HG02885 (cell line): ENCODE results near the gene KIAA1328.
"Not testable (repeated sequence)": the region's sequence is repeated elsewhere in the genome, so short reads cannot be mapped to it uniquely, and the experiment has no call there.

Source experiments
- ATAC-seq: cut with Tn5 transposase; IDR thresholded peaks from one replicate; pipeline ENCODE4 v1.9.1; 2021; ENCODE audit warnings: mild to moderate bottlenecking; ENCODE audit not compliant: unreplicated experiment, poor library complexity

The KIAA1328 gene

DNA sequence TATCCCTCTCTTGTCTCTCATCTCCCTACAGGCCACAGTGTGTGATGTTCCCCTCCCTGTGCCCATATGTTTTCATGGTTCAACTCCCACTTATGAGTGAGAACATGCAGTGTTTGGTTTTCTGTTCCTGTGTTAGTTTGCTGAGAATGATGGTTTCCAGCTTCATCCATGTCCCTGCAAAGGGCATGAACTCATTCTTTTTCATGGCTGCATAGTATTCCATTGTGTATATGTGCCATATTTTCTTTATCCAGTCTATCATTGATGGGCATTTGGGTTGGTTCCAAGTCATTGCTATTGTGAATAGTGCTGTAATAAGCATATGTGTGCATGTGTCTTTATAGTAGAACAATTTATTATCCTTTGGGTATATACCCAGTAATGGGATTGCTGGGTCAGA lies 44.9 kb downstream of the KIAA1328 start:
- ATAC-seq: not testable (repeated sequence)

DNA sequence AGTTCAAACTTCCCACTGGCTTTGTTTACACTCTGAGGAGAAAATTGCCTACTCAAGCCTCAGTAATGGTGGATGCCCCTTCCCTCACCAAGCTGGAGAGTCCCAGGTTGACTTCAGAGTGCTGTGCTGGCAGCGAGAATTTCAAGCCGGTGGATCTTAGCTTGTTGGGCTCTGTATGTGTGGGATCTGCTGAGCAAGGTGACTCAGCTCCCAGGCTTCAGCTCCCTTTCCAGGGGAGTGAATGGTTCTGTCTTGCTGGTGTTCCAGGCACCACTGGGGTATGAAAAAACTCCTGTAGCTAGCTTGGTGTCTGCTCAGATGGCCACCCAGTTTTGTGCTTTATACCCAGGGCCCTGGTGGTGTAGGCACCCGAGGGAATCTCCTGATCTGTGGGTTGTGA lies 50.9 kb downstream of the KIAA1328 start:
- not testable (repeated sequence) for ATAC-seq

DNA sequence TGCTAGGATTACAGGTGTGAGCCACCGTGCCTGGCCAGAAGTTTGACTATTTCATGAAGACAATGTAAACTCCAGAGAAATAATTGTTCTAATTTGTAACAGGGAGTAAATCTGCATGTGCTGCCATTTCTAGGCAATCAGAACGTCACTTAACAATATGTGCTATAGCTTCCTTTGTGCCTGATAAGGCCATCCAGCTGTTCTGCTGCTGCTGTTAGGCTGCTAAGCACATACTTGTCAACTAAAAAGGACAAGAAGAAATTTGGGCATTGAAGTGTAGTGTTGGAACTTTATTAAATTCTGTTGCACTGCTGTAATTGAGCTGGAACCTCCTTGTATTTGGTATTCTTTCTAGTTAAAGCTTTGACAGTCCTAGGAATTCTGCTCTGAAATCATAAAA lies 57.1 kb downstream of the KIAA1328 start:
- no peak for ATAC-seq

DNA sequence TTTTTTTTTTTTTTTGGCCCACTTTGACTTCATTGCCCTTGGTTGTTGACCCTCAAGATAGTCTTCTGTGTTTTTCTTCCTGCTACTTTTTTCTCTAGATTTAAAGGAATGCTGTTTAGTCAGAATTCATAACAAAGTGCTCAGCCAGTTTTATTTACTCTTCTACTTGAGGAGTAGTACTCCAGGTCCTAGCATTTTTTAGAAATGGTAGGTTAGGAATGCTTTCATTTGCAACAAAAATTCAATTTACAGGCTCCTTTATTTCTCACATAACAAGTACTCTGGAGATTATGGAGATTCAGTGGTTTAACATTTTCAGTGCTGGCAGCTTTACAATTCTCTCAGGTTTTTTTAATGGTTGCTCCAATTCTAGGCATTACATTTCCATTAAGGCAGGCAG lies 58.2 kb downstream of the KIAA1328 start:
- ATAC-seq: no peak

DNA sequence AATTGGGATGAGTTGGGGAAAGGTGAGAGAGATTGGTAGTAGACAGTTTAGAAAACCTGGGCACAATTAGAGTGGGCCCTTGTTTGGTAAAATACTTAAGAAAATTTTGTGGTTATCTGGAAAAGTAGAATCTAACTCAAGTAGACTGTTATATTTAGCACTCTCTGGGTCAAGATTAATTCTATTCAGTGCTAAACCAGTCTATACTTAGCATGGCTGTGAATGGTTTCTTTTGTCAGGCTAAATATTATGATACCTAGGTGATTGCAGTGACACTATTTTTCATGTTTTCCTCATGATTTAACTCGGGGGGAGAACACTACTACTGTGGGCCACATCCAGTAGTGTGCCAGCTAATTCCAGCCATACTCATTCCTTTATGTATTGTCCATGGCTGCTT lies 58.9 kb downstream of the KIAA1328 start:
- no peak for ATAC-seq

DNA sequence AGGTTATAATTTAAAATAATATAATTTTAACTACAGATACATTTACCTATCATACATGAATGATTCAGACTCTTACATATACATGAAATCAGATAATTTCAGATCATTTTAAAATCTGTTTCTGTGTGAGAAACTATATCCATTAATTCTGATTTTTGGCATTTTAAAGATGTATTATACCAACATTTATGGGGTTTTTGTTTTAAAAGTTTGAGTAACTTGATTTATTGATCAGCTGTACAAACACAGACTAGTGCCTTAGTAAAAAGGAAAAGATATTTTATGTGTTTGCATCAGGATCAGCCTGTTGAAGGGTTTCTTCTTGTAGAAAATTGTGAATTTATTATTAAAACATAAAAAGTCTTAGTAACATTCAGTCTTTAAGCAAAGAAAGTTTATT lies 59.9 kb downstream of the KIAA1328 start:
- no peak for ATAC-seq

DNA sequence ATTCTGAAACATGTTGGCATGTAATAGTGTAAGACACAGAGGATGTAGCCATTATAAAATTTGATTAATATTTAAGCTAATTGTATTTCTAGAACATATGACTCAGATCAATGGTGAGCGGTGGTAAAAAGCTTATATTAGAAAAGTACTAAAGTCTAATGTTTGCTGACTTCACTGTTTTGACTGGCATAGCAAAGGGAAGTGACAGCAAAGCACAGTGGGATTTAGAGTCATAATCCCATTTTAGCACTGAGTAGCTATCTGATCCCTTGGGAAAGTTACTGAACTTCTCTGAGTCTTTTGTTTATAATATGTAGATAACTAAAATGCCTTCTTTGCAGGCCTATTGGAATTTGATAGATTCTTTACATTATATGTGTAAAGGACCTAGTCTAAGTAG lies 60.4 kb downstream of the KIAA1328 start:
- ATAC-seq: no peak

DNA sequence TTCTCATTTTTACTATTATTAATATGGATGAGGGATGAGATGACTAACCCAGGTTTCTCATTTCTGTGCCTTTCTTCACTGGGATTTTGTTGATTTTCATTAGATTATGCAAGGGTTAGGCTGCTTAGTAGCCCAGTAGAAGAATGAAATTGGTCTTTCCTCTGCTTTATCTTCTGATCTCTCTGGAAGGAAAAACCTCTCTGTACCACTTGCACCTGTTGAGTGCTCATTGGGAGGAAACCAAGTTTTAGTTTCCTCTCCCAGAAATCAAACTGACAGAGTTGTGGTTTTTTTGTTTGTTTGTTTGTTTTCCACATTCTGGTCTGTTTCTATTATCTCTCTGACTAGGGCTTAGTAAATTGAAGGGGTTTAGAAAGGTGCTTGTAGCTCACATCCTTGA lies 60.8 kb downstream of the KIAA1328 start:
- no peak for ATAC-seq

DNA sequence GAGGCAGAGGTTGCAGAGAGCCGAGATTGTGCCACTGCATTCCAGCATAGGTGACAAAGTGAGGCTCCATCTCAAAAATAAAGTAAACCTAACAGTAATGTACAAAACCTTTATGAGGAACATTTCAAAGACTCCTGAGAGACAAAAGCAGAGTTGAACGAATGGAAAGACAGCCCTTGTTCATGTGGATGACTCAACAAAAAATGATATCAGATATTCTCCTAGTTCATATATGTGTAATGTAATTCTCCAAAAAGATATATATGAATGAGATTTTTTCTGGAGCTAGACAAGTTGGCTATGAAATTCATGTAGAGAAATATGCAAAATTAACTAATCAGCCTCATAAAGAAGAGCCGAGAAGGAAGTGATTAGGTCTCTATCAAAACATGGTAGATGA lies 61.7 kb downstream of the KIAA1328 start:
- no peak for ATAC-seq

DNA sequence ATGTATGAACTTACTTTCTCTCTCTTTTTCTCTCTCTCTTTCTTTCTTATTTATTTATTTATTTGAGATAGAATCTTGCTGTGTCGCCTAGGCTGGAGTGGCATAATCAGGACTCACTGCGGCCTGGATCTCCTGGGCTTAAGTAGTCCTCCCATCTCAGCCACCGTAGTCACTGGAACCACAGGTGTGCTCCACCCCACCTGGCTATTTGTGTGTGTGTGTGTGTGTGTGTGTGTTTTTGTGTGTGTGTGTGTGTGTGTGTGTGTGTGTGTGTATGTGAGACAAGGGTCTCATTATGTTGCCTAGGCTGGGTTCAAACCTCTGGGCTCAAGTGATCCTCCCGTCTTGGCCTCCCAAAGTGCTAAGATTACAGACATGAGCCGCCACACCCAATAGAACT lies 64.3 kb downstream of the KIAA1328 start:
- ATAC-seq: no peak

DNA sequence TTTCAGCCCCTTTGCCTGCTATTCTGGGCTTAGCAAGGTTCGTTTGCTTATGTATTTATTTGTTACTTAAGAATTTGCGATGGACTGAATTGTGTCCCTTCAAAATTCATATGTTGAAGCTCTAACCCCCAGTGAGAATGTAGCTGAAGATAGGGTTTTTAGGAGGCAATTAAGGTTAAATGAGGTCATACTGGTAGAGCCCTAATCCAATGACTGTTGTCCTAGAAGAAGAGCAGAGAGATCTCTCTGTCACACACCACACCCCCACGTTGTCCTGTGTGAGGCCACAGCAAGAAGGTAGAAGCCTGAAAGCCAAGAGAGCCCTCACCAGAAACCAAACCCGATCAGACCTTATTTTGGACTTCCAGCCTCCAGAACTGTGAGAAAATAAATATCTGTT lies 66.7 kb downstream of the KIAA1328 start:
- ATAC-seq: no peak

DNA sequence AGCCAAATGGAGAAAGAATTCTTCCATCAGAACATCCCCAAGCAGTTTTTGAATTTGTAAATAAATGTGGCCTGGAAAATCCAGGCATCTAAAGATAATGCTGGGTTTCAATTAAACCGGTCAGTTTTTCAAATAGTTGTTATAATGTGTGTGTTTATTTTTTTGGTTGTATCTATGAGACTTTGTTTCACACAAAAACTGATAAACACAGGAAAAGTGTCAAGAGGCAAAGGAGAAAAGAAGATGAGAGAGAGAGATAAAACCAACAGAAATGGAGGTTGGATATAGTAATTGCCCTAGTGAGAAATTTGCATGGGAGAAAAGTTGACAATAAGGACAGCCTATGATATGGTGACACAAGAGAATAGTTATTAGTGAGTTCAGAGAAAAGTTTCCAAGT lies 68.3 kb downstream of the KIAA1328 start:
- no peak for ATAC-seq

DNA sequence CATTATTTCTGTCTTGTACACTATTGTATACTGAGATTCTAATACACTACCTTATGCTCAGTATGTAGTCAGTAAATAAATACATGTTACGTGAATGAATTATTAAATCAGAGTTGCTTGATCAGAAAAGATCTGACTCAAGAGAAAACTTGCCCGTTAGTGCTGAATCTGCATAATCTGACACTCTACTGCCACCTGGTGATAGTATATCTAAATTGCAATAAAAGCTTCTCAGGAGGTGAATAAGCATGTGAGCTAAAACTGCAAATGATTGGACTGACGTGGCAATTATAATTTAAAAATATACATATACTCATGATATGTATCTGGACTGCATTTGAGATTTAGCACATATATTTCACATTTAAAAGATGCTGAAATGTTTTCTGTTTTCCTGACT lies 70.4 kb downstream of the KIAA1328 start:
- ATAC-seq: no peak

DNA sequence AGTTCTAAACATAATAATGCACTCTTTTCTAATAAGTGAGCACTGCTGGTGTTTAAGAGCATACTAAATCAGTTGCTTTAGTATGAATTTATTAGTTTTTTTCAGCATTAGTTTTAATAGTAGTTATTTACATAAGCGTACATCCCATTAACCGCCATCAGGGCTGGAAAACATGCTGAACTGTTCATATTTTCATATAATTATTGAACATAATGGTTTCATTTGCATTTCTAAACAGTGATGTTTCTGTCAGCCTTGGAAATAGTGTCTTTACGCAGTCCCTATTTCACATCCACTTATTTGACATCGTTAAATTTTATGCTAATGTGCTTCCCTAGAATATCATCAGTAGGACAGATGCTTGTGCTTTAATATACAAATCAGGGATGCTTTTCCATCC lies 71.5 kb downstream of the KIAA1328 start:
- no peak for ATAC-seq

DNA sequence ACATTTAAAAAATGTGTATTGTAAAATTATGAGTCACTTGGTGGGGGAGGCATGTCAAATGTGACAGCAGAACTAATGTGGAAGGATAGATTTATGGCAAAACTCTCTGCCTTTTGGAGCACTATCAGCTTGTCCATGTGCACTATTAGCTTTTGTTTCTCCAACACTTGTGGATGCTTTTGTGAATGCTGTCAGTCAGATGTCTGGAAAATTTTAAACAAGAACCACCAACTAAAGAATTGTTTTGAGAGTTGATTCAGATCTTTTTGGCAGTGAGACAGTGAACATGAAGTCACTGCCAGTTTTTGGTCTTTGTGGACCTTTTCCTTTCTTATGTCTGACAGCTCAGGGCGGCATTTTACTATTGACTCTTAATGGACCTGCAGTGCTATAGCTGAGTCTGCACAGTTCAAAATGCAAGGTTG lies 72.4 kb downstream of the KIAA1328 start:
- ATAC-seq: no peak

DNA sequence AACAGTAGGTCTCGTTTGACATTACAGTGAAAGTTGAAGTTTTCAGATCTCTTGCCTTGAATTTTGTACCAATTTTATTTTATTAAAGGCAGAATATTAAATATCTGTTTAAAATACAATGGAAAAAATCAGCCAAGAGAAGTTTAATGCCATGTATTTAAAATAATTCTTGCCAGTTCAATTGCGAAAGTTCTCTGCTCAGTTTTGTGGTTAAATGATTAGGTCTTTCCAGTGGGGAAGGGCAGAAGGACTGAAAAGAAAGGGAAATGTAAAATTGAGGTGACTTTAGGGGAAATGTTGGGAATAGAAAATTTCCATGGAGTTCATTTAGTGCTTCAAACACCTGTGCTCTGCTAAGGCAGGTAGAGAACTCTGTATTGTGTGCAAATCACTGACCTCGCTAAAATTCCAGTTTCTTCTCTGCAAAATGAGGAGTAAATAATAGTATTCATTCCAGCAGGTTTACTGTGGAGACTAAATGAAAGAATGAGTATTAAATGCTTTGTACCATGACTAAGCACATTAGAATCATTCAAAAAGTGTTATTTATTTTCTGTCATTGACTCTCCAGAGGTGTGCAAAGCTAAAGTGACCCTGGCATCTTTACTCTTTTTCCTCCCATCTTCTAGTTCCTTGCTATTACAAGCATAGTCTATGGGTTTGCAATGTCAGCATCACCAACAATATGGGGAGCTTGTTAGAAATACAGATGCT lies 74.4 kb downstream of the KIAA1328 start:
- ATAC-seq: no peak

DNA sequence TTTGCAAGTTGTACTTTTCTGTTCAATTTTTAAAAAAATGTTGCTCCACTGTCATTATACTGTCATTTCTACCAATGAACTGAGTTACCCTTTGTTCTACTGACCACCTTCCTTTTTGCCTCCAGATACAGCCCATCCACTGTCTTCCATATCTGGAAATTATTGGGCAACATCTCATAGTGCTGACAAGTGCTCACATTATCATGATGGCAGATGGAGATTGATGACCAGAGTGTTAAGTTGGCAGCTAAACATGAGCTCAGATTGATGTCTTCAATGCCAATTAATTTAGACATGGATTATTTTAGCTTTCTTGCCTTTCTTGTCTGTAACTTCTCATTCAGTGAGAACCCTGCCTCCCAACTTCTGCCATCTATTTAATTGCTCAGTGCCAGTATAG lies 76.6 kb downstream of the KIAA1328 start:
- no peak for ATAC-seq

DNA sequence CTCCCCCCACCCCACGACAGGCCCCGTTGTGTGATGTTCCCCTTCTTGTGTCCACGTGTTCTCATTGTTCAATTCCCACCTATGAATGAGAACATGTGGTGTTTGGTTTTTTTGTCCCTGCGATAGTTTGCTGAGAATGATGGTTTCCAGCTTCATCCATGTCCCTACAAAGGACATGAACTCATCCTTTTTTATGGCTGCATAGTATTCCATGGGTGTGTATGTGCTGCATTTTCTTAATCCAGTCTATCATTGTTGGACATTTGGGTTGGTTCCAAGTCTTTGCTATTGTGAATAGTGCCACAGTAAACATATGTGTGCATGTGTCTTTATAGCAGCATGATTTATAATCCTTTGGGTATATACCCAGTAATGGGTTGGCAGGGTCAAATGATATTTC lies 80.4 kb downstream of the KIAA1328 start:
- ATAC-seq: not testable (repeated sequence)

DNA sequence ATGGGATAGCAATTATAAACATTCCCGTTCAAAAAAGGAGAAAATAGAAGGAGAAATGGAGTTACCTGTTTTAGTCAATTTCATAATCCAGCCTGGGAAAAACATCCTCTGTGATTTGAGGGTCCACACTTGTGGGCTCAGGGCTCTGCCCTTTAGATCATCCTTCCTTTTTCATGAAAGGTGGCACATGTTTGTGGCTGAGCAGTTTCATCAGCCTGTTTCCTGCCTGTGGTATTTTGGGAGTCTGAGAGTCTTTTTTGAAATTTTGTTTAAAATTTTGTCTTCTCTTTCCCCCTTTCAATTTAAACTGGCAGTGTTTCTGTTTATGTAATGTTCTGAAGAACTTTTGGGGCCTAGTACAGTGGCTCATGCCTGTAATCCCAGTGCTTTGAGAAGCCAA lies 84.0 kb downstream of the KIAA1328 start:
- ATAC-seq: no peak

DNA sequence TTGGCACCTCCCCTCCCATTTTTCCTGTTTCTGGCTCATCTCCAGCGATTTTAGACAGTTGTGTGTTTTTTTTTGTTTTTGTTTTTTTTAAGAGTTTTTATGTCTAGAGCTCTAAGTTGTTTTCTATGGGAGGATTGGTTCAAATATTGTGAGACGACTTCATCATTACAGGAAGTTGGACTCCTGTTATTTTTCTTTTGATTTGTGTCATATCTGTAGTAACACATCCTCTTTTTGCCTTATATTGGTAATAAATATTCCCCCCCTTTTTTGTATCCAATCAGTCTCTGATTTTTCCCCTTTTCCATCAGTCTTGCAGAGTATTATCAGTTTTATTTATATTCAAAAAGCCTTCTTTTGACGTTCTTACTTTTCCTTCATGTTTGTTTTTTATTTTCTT lies 89.0 kb downstream of the KIAA1328 start:
- no peak for ATAC-seq

DNA sequence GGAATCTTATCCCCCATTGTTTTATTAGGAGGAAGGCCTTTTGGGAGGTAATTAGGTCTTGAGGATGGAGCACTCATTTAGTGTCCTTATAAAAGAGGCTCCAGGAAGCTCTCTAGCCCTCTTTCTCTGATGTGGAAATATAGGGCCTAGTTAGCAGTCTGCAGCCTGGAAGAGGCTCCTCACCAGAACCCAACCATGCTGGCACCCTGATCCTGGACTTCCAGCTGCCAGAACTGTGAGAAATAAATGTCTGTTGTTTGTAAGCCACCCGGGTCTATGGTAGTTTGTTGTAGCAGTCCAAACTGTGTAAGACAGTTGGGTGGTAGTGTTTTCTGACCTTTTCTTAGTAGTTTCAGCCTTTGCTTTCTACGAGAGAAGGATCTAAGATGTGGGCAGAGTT lies 100.7 kb downstream of the KIAA1328 start:
- no peak for ATAC-seq

DNA sequence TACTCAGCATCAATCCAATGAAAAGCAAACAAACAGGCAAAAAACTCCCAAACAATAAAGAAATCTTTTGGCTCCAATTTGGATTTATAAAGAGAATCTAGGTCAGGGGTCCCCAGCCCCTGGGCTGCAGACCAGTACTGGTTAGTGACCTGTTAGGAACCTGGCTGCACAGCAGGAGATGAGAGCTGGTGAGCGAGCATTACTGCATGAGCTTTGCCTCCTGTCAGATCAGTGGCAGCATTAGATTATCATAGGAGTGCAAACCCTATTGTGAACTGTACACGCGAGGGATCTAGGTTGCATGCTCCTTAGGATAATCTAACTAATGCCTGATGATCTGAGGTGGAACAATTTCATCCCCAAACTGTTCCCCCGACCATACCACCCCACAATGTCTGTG lies 102.2 kb downstream of the KIAA1328 start:
- no peak for ATAC-seq

DNA sequence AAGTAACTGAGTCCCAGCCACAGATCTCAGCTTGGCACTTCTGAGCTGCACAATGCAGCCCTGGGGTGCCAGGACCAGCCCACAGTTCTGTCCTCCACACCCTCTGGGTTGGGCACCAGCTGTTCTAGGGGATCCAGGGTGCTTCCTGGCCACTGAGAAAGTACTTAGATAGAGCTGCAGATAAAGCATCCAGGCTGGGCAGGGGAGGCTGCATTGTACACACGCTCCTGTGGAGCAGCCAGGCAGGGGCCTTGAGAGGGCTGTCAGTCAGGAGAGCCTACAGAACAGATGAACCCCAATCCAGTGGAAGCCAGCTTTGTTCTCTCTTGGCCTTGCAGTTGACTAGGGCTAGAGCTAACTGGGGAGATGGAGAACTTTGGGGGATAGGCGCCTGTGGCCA lies 104.6 kb downstream of the KIAA1328 start:
- ATAC-seq: no peak
